GM10266 (cell line): Measurements from ENCODE around the gene PCK1.

Experiments
- DNase-seq: peaks from one replicate; pipeline ENCODE4 v3.0.0; 2012; ENCODE audit errors: extremely low spot score
- TF ChIP-seq, protein P1 (sequence below): IDR thresholded peaks from 2 replicates; pipeline ENCODE4 v1.5.1; 2012; ENCODE audit warnings: mild to moderate bottlenecking, low read depth; ENCODE audit not compliant: control insufficient read depth, insufficient read depth; ENCODE audit errors: missing control alignments

PCK1 gene

DNA sequence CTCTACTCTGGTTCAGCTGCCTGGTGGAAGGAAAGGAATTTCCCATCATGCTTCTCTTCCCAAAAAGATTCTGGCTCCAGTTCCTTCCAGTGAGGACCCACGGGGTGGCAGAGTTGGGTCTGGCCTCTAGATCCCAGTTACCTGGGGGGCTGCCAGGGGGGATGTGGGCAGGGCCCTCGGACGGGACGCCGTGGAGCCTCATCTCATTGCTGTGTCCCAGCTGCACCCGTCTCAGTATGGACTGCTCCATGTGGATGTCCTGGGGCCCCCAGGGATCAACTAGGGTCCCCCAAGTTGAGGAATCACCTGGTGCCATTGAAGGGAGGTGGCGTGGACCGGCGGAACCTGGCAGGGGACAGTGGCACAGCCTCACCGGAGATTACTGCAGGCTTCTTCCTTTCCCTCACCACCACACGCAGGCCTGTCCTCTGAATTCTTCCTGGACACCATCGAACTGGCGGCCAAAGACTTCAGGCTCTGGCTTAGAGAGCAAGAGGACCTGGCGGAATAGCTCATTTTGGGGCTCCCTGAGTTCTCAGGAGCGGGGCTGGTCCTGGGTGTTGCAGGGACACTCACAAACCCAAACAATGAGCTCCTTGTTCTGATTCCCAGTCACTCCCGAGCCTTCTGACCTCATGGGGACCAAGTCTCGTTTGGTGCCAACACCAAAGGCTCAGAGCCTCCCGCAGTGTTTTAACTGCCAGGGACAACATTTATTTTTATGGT, 50.8 kb downstream of the PCK1 start:
- DNase-seq = no peak
- TF ChIP-seq, protein P1, sequence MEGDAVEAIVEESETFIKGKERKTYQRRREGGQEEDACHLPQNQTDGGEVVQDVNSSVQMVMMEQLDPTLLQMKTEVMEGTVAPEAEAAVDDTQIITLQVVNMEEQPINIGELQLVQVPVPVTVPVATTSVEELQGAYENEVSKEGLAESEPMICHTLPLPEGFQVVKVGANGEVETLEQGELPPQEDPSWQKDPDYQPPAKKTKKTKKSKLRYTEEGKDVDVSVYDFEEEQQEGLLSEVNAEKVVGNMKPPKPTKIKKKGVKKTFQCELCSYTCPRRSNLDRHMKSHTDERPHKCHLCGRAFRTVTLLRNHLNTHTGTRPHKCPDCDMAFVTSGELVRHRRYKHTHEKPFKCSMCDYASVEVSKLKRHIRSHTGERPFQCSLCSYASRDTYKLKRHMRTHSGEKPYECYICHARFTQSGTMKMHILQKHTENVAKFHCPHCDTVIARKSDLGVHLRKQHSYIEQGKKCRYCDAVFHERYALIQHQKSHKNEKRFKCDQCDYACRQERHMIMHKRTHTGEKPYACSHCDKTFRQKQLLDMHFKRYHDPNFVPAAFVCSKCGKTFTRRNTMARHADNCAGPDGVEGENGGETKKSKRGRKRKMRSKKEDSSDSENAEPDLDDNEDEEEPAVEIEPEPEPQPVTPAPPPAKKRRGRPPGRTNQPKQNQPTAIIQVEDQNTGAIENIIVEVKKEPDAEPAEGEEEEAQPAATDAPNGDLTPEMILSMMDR = no peak

DNA sequence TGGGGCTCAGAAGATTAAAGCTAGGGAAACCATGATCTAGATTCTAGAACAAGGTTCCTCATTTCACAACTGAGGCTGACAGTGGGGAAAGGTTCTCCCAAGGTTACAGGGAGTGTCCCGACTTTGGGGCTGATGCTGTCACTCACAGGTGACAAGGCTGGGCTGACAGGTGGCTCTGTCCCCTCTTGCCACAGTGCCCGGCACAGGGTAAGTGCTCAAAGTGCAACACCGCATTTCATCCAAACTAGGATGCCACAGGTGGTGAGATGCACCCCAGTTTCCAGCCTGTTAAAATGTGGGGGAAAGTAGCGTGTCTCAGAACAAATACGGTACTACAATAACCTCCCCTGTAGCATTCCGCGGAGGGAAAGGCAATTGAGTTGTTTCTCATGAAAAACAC, 51.5 kb downstream of the PCK1 start:
- DNase-seq = no peak

DNA sequence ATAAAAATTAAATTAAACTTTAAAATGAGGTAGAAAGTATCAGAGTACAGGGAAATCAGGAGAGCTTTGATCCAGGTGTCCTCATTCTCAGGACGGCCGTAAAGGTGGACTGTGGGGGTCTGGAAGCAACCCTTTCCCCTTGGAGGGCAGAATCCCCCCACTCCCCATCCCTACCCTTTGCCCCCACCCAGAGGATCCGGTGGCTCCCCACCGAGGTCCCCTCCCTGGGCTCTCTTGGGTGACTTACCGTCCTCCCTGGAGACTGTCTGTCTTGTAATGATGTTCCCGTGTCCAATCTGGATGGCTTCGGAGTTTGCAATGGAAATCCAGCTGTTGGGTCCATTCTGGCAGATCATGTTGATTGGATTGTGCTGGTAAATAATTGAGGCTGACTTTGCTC, 52.0 kb downstream of the PCK1 start:
- TF ChIP-seq, protein P1 = no peak
- DNase-seq = no peak

More for the DNA sequence above, 51.5 kb downstream of the PCK1 start:
- TF ChIP-seq, protein P1 = no peak

DNA sequence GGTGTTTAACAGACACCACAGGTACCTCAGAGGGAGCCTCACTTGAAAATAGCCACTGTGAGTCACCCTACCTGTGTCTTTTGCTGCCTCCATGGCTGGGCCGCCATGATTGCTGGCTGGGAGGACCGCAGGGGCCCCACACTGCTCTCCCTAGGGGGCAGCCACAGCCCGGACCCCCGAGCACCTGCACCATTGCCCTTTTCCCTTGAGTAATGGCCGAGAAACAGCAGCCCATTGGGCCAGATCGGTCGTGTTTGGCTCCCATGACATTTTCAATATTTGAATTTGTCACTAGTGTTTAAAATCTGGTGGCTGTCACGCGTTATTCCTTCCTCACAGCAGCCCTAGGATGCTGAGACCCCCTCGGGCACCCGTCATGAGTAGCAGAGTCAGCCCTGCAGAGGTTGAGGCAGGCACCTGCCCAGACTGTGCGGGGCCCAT, 52.6 kb downstream of the PCK1 start:
- DNase-seq = no peak
- TF ChIP-seq, protein P1 = no peak

DNA sequence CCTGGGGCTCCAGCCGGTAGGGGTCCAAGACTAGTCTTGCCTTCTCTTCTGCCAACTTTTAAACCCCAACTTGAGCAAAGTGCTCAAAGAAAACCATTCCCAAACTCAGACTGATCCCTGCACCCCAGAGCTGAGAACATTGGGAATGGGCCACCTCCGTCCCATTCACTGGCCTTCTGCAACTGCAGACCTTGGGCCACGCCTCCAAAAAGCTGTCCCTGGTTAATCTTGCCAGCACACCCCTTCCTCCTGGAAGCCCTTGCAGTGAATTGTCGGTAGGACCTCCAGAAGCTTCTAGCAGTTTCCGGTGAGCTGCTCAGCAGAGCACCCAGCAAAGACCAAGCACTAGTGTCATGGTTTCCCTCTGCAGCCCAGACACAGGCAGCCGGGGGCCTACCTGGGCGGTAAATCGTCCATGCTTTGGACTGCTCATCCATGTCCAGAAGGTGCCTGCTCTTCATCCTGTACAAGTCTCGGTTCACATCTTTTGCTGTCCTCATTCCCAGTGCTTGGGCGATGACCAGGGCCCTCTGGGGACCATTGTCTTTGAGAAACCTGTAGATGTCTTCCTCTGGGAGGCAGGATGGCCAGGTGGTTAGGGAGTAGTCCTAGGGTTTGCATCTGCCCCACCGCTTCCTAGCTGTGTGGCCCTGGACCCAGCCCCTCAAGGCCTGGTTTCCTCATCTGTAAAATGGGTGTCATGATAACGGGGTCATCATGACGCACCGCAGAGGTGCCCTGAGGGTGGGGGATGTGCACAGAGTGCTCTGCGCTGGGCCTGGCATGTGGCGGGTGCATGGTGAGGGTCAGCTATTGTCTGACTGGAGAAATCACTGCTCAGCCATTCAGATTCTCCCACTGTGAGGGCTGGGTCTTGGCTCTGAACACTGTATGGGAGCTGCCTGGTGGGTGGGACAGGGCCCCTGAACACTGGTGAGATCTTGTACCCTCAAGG, 53.9 kb downstream of the PCK1 start:
- DNase-seq = no peak
- TF ChIP-seq, protein P1 = no peak

DNA sequence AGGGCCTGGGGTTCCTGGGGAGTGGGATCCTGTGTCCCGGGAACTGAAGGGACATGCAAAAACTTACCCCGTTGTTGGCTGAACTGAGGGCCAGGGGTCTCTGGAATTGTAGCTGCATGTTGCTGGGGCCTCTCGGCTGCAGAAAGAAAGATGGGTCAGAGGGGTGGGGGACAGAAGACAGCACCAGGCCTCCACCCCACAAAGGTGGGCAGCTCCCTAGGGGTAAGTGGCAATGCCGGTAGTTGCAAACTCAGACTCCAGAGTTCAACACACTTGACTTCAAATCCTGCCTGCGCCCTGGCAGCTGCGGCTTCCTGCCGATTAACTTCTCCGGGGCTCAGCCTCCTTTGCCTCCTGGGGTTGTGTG, 54.5 kb downstream of the PCK1 start:
- no peak for DNase-seq
- TF ChIP-seq, protein P1 = no peak
